DND-41 (cell line): ENCODE results near the gene FANCB.

Experiments used
- ATAC-seq: fragments of 200-7000 bp; cut with Tn5 transposase; 3 replicates; pipeline ENCODE4 v1.9.1; 2021; ENCODE audit warnings: low read depth; ENCODE audit not compliant: insufficient read depth
- DNase-seq: peaks from one replicate; pipeline ENCODE4 v3.0.0-alpha.2; 2020
- H2AFZ ChIP-seq: 2 replicates; pipeline ENCODE4 v1.6.0; 2012; ENCODE audit warnings: low read depth, low read length
- H3K27ac ChIP-seq: 2 replicates; pipeline ENCODE4 v1.5.1; 2012; ENCODE audit warnings: low read length, inconsistent platforms
- H3K27me3 ChIP-seq: fragments of 200-600 bp; sonication (generic); 2 replicates; pipeline ENCODE4 v1.6.0; 2012; ENCODE audit warnings: low read length, mild to moderate bottlenecking, inconsistent platforms; ENCODE audit not compliant: insufficient read depth, poor library complexity
- H3K36me3 ChIP-seq: 2 replicates; pipeline ENCODE4 v1.5.1; 2012; ENCODE audit warnings: low read length, inconsistent platforms; ENCODE audit not compliant: insufficient read depth
- H3K4me1 ChIP-seq: 2 replicates; pipeline ENCODE4 v1.5.1; 2012; ENCODE audit warnings: mild to moderate bottlenecking, low read length; ENCODE audit not compliant: insufficient read depth
- H3K4me2 ChIP-seq: 2 replicates; pipeline ENCODE4 v1.6.0; 2012; ENCODE audit warnings: mild to moderate bottlenecking, moderate library complexity, low read length, inconsistent platforms; ENCODE audit not compliant: insufficient read depth
- H3K4me3 ChIP-seq, 2 experiments: fragments of 200-600 bp in 1 of 2; shearing (Covaris generic) in 1 of 2; 2 replicates each; pipeline ENCODE4 v1.5.1; 2012 to 2016; ENCODE audit warnings: inconsistent platforms in 2 of 2, low read length in 2 of 2, mild to moderate bottlenecking in 2 of 2, low read depth in 1 of 2, moderate library complexity in 1 of 2
- H3K79me2 ChIP-seq: 2 replicates; pipeline ENCODE4 v1.6.0; 2012; ENCODE audit warnings: low read length, inconsistent platforms; ENCODE audit not compliant: insufficient read depth
- H3K9ac ChIP-seq: 2 replicates; pipeline ENCODE4 v1.6.0; 2012; ENCODE audit warnings: low read depth, mild to moderate bottlenecking, inconsistent platforms, low read length, moderate library complexity
- H3K9me3 ChIP-seq: 2 replicates; pipeline ENCODE4 v1.5.1; 2012; ENCODE audit warnings: low read length, moderate library complexity, mild to moderate bottlenecking, inconsistent platforms; ENCODE audit not compliant: insufficient read depth, severe bottlenecking
- H4K20me1 ChIP-seq: 2 replicates; pipeline ENCODE4 v1.6.0; 2012; ENCODE audit warnings: low read length; ENCODE audit not compliant: insufficient read depth
- EZH2 ChIP-seq: IDR thresholded peaks from 3 replicates; pipeline ENCODE4 v1.6.1; 2012; ENCODE audit warnings: borderline replicate concordance, low read depth, mild to moderate bottlenecking, moderate library complexity, low read length, inconsistent platforms; ENCODE audit not compliant: severe bottlenecking
- TF ChIP-seq, protein P1 (sequence below): IDR thresholded peaks from 2 replicates; pipeline ENCODE4 v1.5.1; 2012; ENCODE audit warnings: borderline replicate concordance, low read length, moderate library complexity, mild to moderate bottlenecking; ENCODE audit not compliant: poor library complexity, severe bottlenecking; ENCODE audit errors: extremely low read depth

Gene FANCB

DNA sequence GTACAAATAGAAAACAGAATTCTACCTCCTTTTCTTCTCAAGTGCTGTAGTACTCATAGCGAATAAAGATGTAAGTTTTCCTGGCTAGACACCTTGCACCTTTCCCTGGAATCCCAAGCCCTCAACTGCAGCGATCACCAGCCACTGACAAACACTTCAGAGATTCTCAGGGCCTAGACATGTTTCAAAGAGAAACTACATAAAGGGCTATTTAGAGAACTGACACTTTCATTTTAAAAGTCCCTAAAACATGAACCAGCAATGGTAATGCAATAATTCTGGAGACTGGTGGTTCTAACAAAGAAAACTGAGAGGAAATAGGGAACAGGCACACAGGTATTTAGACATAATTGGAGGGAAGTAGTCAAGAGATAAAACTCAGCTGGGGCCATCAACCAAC is 35.7 kb downstream of the FANCB start:
- no peaks in the 10 kb centered on the region for H3K27me3 ChIP-seq
- H3K27ac ChIP-seq: no peak overlapping the region
- DNase-seq (no peak), ATAC-seq (no peak)
- H2AFZ ChIP-seq: no peak overlapping the region
- no peak overlapping the region for H3K4me2 ChIP-seq
- H3K4me1 ChIP-seq: no peaks in the 10 kb centered on the region
- no peaks in the 10 kb centered on the region for H3K9me3 ChIP-seq
- H3K36me3 ChIP-seq: peaks cover 29% of the 10 kb centered on the region; the same call in 1 of the 2 replicates
- no peak for TF ChIP-seq EZH2
- TF ChIP-seq, protein P1, sequence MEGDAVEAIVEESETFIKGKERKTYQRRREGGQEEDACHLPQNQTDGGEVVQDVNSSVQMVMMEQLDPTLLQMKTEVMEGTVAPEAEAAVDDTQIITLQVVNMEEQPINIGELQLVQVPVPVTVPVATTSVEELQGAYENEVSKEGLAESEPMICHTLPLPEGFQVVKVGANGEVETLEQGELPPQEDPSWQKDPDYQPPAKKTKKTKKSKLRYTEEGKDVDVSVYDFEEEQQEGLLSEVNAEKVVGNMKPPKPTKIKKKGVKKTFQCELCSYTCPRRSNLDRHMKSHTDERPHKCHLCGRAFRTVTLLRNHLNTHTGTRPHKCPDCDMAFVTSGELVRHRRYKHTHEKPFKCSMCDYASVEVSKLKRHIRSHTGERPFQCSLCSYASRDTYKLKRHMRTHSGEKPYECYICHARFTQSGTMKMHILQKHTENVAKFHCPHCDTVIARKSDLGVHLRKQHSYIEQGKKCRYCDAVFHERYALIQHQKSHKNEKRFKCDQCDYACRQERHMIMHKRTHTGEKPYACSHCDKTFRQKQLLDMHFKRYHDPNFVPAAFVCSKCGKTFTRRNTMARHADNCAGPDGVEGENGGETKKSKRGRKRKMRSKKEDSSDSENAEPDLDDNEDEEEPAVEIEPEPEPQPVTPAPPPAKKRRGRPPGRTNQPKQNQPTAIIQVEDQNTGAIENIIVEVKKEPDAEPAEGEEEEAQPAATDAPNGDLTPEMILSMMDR: no peak
- H3K4me3 ChIP-seq: no peak overlapping the region
- H3K9ac ChIP-seq: no peak overlapping the region
- H3K79me2 ChIP-seq: no peaks in the 10 kb centered on the region
- H4K20me1 ChIP-seq: no peaks in the 10 kb centered on the region

DNA sequence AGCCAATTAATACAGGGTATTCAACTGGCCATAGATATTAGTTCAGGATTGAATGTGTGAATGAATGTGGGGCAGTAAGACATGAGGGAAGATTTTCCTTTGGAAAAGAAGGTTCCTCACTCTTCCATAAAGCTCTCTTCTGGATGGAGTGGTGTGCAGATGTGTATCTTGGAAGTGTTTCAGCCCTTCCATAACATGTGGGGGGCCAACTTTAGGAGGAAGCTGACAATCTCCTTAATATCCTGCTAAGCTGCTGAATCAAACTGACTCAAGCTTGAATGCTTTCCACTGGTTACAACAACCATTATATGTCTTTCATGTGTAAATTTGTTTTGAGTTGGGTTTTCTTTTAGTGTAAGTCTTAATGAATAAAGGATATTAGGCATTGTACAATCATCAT is 40.3 kb downstream of the FANCB start:
- Histone ChIP-seq H3K4me2 (no peak overlapping the region), H3K79me2 (no peaks in the 10 kb centered on the region), H2AFZ (no peak overlapping the region), H4K20me1 (no peaks in the 10 kb centered on the region), H3K9me3 (no peaks in the 10 kb centered on the region), H3K4me1 (no peaks in the 10 kb centered on the region), H3K36me3 (peaks cover 23% of the 10 kb centered on the region; the same call in 1 of the 2 replicates), H3K9ac (no peak overlapping the region), H3K27me3 (no peaks in the 10 kb centered on the region), H3K27ac (no peak overlapping the region), H3K4me3 (no peak overlapping the region)
- TF ChIP-seq, protein P1: no peak
- no peak for TF ChIP-seq EZH2
- DNase-seq: no peak
- ATAC-seq: no peak

DNA sequence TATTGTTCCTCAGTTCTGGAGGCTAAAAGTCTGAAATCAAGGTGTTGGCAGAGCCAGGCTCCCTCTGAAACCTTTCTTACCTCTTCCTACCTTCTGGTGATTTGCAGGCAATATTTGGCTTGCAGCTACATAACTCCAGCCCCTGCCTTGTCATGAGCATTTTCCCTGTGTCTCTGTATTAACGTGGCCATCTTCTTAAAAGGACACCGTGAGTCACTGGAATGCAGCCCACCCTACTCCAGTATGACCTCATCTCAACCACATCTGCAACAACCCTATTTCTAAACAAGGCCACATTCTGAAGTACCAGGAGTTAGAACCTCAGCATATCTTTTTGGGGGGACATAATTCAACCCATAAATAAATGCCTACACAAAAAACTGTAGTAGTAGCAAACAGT is 40.7 kb downstream of the FANCB start:
- Histone ChIP-seq H3K4me2 (no peak overlapping the region), H3K27ac (no peak overlapping the region)

More for the DNA sequence above, 40.7 kb downstream of the FANCB start:
- Histone ChIP-seq H3K4me1 (no peaks in the 10 kb centered on the region), H3K27me3 (no peaks in the 10 kb centered on the region), H2AFZ (no peak overlapping the region), H3K4me3 (no peak overlapping the region), H3K9me3 (no peaks in the 10 kb centered on the region), H3K9ac (no peak overlapping the region), H3K36me3 (peaks cover 19% of the 10 kb centered on the region; the same call in 1 of the 2 replicates), H3K79me2 (no peaks in the 10 kb centered on the region), H4K20me1 (no peaks in the 10 kb centered on the region)
- TF ChIP-seq, protein P1: no peak
- TF ChIP-seq EZH2: no peak
- no peak for DNase-seq
- ATAC-seq: no peak
